Stimulated activated memory B cell treated with anti-CD40 and anti-IgM and Interleukin-4, amounts not matched to agents 10 μg/mL and 1 μg/mL and 100 μg/mL, for 72 hours (primary cell): Measurements from ENCODE around the gene MBNL2.

Source experiments
- ATAC-seq: fragments of 150-1000 bp; cut with Tn5 transposase; 2 replicates; pipeline ENCODE4 v1.10.0; 2021
- H3K27ac Mint-ChIP-seq: one replicate; pipeline ENCODE4 v1.8.0; 2022; ENCODE audit warnings: mild to moderate bottlenecking, mixed read lengths
- H3K27me3 Mint-ChIP-seq: one replicate; pipeline ENCODE4 v1.8.0; 2022; ENCODE audit warnings: mixed read lengths
- H3K36me3 Mint-ChIP-seq: one replicate; pipeline ENCODE4 v1.8.0; 2022; ENCODE audit warnings: mixed read lengths
- H3K4me1 Mint-ChIP-seq: one replicate; pipeline ENCODE4 v1.8.0; 2022; ENCODE audit warnings: mixed read lengths
- H3K4me3 Mint-ChIP-seq: one replicate; pipeline ENCODE4 v1.8.0; 2022; ENCODE audit warnings: mild to moderate bottlenecking, moderate library complexity, mixed read lengths
- H3K9me3 Mint-ChIP-seq: one replicate; pipeline ENCODE4 v1.8.0; 2022; ENCODE audit warnings: mixed read lengths

The MBNL2 gene

GRCh38 chr13:97278435-97279411 lies 56.6 kb downstream of the MBNL2 start:
- no peak overlapping the region for H3K27ac Mint-ChIP-seq

GRCh38 chr13:97279913-97280312 lies 57.8 kb downstream of the MBNL2 start:
- Mint-ChIP-seq H3K27me3 (no peaks in the 10 kb centered on the region), H3K9me3 (peaks cover 3% of the 10 kb centered on the region), H3K27ac (no peak overlapping the region), H3K4me1 (peaks cover 42% of the 10 kb centered on the region), H3K4me3 (no peak overlapping the region), H3K36me3 (peaks cover 40% of the 10 kb centered on the region)
- no peak for ATAC-seq

More at GRCh38 chr13:97278435-97279411, 56.6 kb downstream of the MBNL2 start:
- peaks cover 3% of the 10 kb centered on the region for H3K9me3 Mint-ChIP-seq
- peaks cover 44% of the 10 kb centered on the region for H3K36me3 Mint-ChIP-seq
- H3K27me3 Mint-ChIP-seq = no peaks in the 10 kb centered on the region
- no peak for ATAC-seq
- no peak overlapping the region for H3K4me3 Mint-ChIP-seq
- H3K4me1 Mint-ChIP-seq = peaks cover 50% of the 10 kb centered on the region

GRCh38 chr13:97280478-97280877 lies 58.3 kb downstream of the MBNL2 start:
- no peak for ATAC-seq
- H3K4me1 Mint-ChIP-seq = peaks cover 39% of the 10 kb centered on the region
- H3K9me3 Mint-ChIP-seq = peaks cover 3% of the 10 kb centered on the region
- no peaks in the 10 kb centered on the region for H3K27me3 Mint-ChIP-seq
- no peak overlapping the region for H3K4me3 Mint-ChIP-seq
- H3K36me3 Mint-ChIP-seq = peaks cover 36% of the 10 kb centered on the region
- H3K27ac Mint-ChIP-seq = no peak overlapping the region

- H3K9me3 Mint-ChIP-seq = peaks cover under 1% of the 10 kb centered on the region
- H3K4me1 Mint-ChIP-seq = peaks cover 39% of the 10 kb centered on the region
- no peaks in the 10 kb centered on the region for H3K27me3 Mint-ChIP-seq
- no peak overlapping the region for H3K27ac Mint-ChIP-seq
- ATAC-seq = no peak
- peaks cover 36% of the 10 kb centered on the region for H3K36me3 Mint-ChIP-seq
- no peak overlapping the region for H3K4me3 Mint-ChIP-seq
Observed at GRCh38 chr13:97281028-97281427, 58.9 kb downstream of the MBNL2 start.

- Mint-ChIP-seq H3K36me3 (peaks cover 33% of the 10 kb centered on the region), H3K4me1 (peaks cover 36% of the 10 kb centered on the region), H3K4me3 (no peak overlapping the region), H3K9me3 (no peaks in the 10 kb centered on the region), H3K27ac (no peak overlapping the region), H3K27me3 (no peaks in the 10 kb centered on the region)
- ATAC-seq = no peak
Observed at GRCh38 chr13:97282705-97283104, 60.6 kb downstream of the MBNL2 start.

GRCh38 chr13:97283888-97284287 lies 61.8 kb downstream of the MBNL2 start:
- Mint-ChIP-seq H3K27ac (no peak overlapping the region), H3K27me3 (no peaks in the 10 kb centered on the region), H3K4me3 (no peak overlapping the region), H3K4me1 (peaks cover 36% of the 10 kb centered on the region), H3K9me3 (no peaks in the 10 kb centered on the region), H3K36me3 (peaks cover 33% of the 10 kb centered on the region)
- no peak for ATAC-seq

GRCh38 chr13:97284558-97284957 lies 62.4 kb downstream of the MBNL2 start:
- no peak overlapping the region for H3K27ac Mint-ChIP-seq
- no peaks in the 10 kb centered on the region for H3K27me3 Mint-ChIP-seq
- no peaks in the 10 kb centered on the region for H3K9me3 Mint-ChIP-seq
- H3K36me3 Mint-ChIP-seq = peaks cover 33% of the 10 kb centered on the region
- no peak overlapping the region for H3K4me3 Mint-ChIP-seq
- no peak for ATAC-seq
- peaks cover 36% of the 10 kb centered on the region for H3K4me1 Mint-ChIP-seq

- Mint-ChIP-seq H3K4me1 (peaks cover 44% of the 10 kb centered on the region), H3K36me3 (peaks cover 33% of the 10 kb centered on the region), H3K27ac (no peak overlapping the region), H3K27me3 (no peaks in the 10 kb centered on the region), H3K4me3 (no peak overlapping the region), H3K9me3 (no peaks in the 10 kb centered on the region)
- ATAC-seq = no peak
Observed at GRCh38 chr13:97285221-97285955, 63.3 kb downstream of the MBNL2 start.

- Mint-ChIP-seq H3K27me3 (no peaks in the 10 kb centered on the region), H3K4me3 (no peak overlapping the region), H3K27ac (no peak overlapping the region), H3K4me1 (peaks cover 45% of the 10 kb centered on the region), H3K36me3 (peaks cover 34% of the 10 kb centered on the region), H3K9me3 (no peaks in the 10 kb centered on the region)
- no peak for ATAC-seq
Observed at GRCh38 chr13:97286317-97287046, 64.3 kb downstream of the MBNL2 start.

GRCh38 chr13:97287047-97287383 lies 64.9 kb downstream of the MBNL2 start:
- Mint-ChIP-seq H3K36me3 (peaks cover 34% of the 10 kb centered on the region), H3K27me3 (no peaks in the 10 kb centered on the region), H3K9me3 (no peaks in the 10 kb centered on the region), H3K27ac (no peak overlapping the region), H3K4me1 (peaks cover 45% of the 10 kb centered on the region), H3K4me3 (no peak overlapping the region)
- no peak for ATAC-seq

- H3K4me1 Mint-ChIP-seq = peaks cover 35% of the 10 kb centered on the region
- ATAC-seq = no peak
- peaks cover 25% of the 10 kb centered on the region for H3K36me3 Mint-ChIP-seq
- H3K4me3 Mint-ChIP-seq = no peak overlapping the region
- H3K27ac Mint-ChIP-seq = no peak overlapping the region
- H3K9me3 Mint-ChIP-seq = no peaks in the 10 kb centered on the region
- no peaks in the 10 kb centered on the region for H3K27me3 Mint-ChIP-seq
Observed at GRCh38 chr13:97288486-97288900, 66.4 kb downstream of the MBNL2 start.

GRCh38 chr13:97289514-97290298 lies 67.6 kb downstream of the MBNL2 start:
- peaks cover 29% of the 10 kb centered on the region for H3K36me3 Mint-ChIP-seq
- ATAC-seq = no peak
- H3K27ac Mint-ChIP-seq = no peak overlapping the region
- peaks cover 42% of the 10 kb centered on the region for H3K4me1 Mint-ChIP-seq
- H3K4me3 Mint-ChIP-seq = no peak overlapping the region
- H3K9me3 Mint-ChIP-seq = no peaks in the 10 kb centered on the region
- H3K27me3 Mint-ChIP-seq = no peaks in the 10 kb centered on the region

- Mint-ChIP-seq H3K27me3 (no peaks in the 10 kb centered on the region), H3K4me1 (peaks cover 44% of the 10 kb centered on the region), H3K9me3 (no peaks in the 10 kb centered on the region), H3K36me3 (peaks cover 26% of the 10 kb centered on the region), H3K4me3 (no peak overlapping the region), H3K27ac (no peak overlapping the region)
- no peak for ATAC-seq
Observed at GRCh38 chr13:97295283-97296182, 73.4 kb downstream of the MBNL2 start.

- H3K9me3 Mint-ChIP-seq = no peaks in the 10 kb centered on the region
- no peak overlapping the region for H3K27ac Mint-ChIP-seq
- peaks cover 37% of the 10 kb centered on the region for H3K4me1 Mint-ChIP-seq
Observed at GRCh38 chr13:97296740-97297139, 74.6 kb downstream of the MBNL2 start.

More at GRCh38 chr13:97296740-97297139, 74.6 kb downstream of the MBNL2 start:
- Mint-ChIP-seq H3K4me3 (no peak overlapping the region), H3K36me3 (peaks cover 19% of the 10 kb centered on the region), H3K27me3 (no peaks in the 10 kb centered on the region)
- no peak for ATAC-seq
